ENCODE measurements around the gene GALNTL6.

DNA sequence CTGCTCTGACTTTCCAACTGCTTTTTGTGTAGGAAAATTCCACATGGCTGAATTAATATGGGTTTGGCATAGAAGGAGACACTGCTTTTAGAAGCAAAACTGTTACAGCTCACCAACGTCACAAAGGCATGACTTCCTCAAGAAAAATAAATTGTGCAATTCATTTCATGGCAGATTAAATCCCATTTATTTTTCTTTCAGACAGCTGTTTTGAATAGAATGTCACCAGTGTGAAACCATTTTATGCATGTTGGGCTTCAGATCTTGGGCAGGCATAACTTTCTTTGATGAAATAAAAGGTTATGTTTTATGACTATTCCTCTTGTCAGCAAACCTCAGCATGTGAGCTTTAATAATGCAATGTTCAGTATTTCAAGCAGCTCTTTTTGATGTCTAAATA, 542.8 kb downstream of the GALNTL6 start:
- TF ChIP-seq SUZ12 (IDR thresholded peaks at IDR 0.05; ENCODE audit: extremely low read depth, insufficient read depth, insufficient read length) (no peak), ZNF274 (IDR thresholded peaks at IDR 0.05; ENCODE audit: low read depth, low read length) (no peak)
